Upper lobe of right lung (tissue), 1 donor: ENCODE measurements around the gene MTHFD1L. TPM values are rescaled to one million over a fixed set of nuclear protein-coding genes. Genes with fewer than 3 reads are reported as not detected.

Experiments
- ATAC-seq: fragments of 200-7000 bp; cut with Tn5 transposase; one replicate; pipeline ENCODE4 v1.9.1; 2020; ENCODE audit warnings: mild to moderate bottlenecking, moderate library complexity
- DNase-seq: peaks from one replicate; pipeline ENCODE4 v3.0.0-alpha.2; 2020
- H3K27ac ChIP-seq: fragments of 200-600 bp; one replicate; pipeline ENCODE4 v1.8.0; 2022
- H3K27me3 ChIP-seq: fragments of 200-600 bp; one replicate; pipeline ENCODE4 v1.8.0; 2022; ENCODE audit warnings: mild to moderate bottlenecking
- H3K36me3 ChIP-seq: fragments of 200-600 bp; one replicate; pipeline ENCODE4 v1.8.0; 2022
- H3K4me1 ChIP-seq: fragments of 200-600 bp; one replicate; pipeline ENCODE4 v1.8.0; 2022
- H3K4me3 ChIP-seq: fragments of 200-600 bp; one replicate; pipeline ENCODE4 v1.8.0; 2022; ENCODE audit warnings: mild to moderate bottlenecking
- H3K9me3 ChIP-seq: fragments of 200-600 bp; one replicate; pipeline ENCODE4 v1.8.0; 2022
- CTCF ChIP-seq: fragments of 200-600 bp; IDR thresholded peaks from one replicate; pipeline ENCODE4 v1.8.0; 2022; ENCODE audit warnings: antibody characterized with exemption
- intact Hi-C: fragments of 100-400 bp; cut with DNase I; formaldehyde crosslinking; loops from one replicate; pipeline ENCODE4 v1.11.0; 2022
- total RNA-seq: library from RNA; stranded (reverse); fragmentation: NEBNext Ultra II Directional; extraction: Animal tissue kit (Norgen Biotek cat#: 25700); gene quantifications from one replicate; pipeline ENCODE4 v1.2.1, GENCODE V29; 2021
- donor health status: DM: no; HTN: yes; CAD: no; lungs with severe emphysema.

The MTHFD1L gene
- total RNA-seq, 1 donor from 2014 or later: 27.9 TPM

- no peak for ATAC-seq
- Histone ChIP-seq H3K27me3 (no peaks in the 10 kb centered on the region), H3K4me3 (no peak overlapping the region), H3K36me3 (no peaks in the 10 kb centered on the region), H3K4me1 (peaks cover 24% of the 10 kb centered on the region), H3K9me3 (no peaks in the 10 kb centered on the region), H3K27ac (no peak overlapping the region)
- DNase-seq: no peak
- TF ChIP-seq CTCF: no peak
- intact Hi-C loops: no loop called here
Measured at GRCh38 chr6:150880336-150880735, 14.8 kb downstream of the MTHFD1L start.

DNA sequence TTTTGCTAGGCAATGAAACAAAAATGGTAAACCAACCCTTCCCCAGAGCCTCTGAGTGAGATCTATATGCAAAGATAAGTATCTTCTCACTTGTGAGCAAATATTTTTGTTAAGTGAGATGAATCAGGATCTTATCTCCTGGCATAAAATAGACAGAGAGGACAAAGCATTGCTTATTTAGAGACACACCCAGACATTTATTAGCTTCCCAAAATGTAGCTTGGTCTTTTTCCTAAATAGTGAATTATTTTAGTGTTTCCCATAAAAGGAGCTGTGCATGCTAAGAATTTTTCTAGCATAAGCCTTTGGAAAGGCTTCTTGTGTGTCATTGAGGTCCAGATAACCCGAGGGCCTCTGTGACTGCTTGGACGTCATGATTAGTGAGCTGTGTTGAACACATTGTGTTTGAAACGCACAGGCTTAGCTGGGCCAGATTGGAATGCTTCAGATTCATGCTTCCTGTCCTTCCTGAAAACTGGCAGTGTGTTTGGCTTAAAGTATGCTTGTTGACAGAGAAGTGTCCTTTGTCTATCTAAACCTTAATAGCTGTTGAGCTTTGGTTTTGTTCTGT, 16.5 kb downstream of the MTHFD1L start:
- Histone ChIP-seq H3K36me3 (peaks cover 2% of the 10 kb centered on the region), H3K4me1 (peaks cover 24% of the 10 kb centered on the region), H3K9me3 (no peaks in the 10 kb centered on the region), H3K27ac (peak overlapping the region; percentile 17), H3K4me3 (no peak overlapping the region), H3K27me3 (no peaks in the 10 kb centered on the region)
- intact Hi-C loops: no loop called here
- TF ChIP-seq CTCF: no peak
- DNase-seq (no peak), ATAC-seq (peak; percentile 83)

GRCh38 chr6:150883521-150883920, 18.0 kb downstream of the MTHFD1L start:
- Histone ChIP-seq H3K4me1 (peaks cover 24% of the 10 kb centered on the region), H3K4me3 (no peak overlapping the region), H3K9me3 (no peaks in the 10 kb centered on the region), H3K27ac (peak overlapping the region; percentile 55), H3K36me3 (peaks cover 18% of the 10 kb centered on the region), H3K27me3 (no peaks in the 10 kb centered on the region)
- TF ChIP-seq CTCF: no peak
- no peak for ATAC-seq
- intact Hi-C loops: no loop called here
- no peak for DNase-seq

- peaks cover 32% of the 10 kb centered on the region for H3K36me3 ChIP-seq
- H3K4me1 ChIP-seq: peaks cover 23% of the 10 kb centered on the region
- no peak for DNase-seq
- ATAC-seq: no peak
- intact Hi-C loops: no loop called here
- H3K9me3 ChIP-seq: no peaks in the 10 kb centered on the region
- TF ChIP-seq CTCF: no peak
- no peak overlapping the region for H3K4me3 ChIP-seq
- no peaks in the 10 kb centered on the region for H3K27me3 ChIP-seq
- H3K27ac ChIP-seq: no peak overlapping the region
Measured at GRCh38 chr6:150886155-150886554, 20.7 kb downstream of the MTHFD1L start.

DNA sequence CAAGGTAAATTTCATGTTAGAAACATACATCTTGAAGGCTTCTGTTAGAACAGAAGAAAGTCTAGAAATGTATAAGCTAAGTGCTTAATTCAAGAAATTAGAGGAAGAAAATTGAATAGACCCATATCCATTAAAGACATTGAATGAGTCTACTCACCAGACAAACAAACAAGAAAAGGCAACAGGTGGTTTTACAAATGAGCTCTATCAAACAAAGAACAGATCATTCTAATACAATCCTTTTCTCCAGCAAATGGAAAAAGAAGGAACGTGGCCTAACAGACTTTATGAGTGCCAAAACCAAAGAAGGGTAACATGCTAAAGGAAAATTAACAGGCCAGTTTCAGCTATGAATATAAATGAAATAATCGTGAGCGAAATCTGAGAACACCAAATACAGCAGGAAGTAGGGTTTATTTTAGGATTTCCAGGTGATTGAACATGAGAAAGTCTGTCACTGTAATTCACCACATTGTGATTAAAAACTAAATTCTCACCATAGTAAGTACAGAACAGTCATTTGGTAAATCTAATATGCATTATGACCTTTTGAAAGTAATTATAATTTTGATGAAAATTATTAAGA, 22.6 kb downstream of the MTHFD1L start:
- no peak overlapping the region for H3K27ac ChIP-seq
- no peaks in the 10 kb centered on the region for H3K9me3 ChIP-seq
- no peaks in the 10 kb centered on the region for H3K27me3 ChIP-seq
- intact Hi-C loops: no loop called here
- no peak for TF ChIP-seq CTCF
- peaks cover 7% of the 10 kb centered on the region for H3K4me1 ChIP-seq
- no peak for ATAC-seq
- DNase-seq: no peak
- no peak overlapping the region for H3K4me3 ChIP-seq
- peaks cover 32% of the 10 kb centered on the region for H3K36me3 ChIP-seq

- TF ChIP-seq CTCF: no peak
- H3K4me3 ChIP-seq: no peak overlapping the region
- H3K27ac ChIP-seq: no peak overlapping the region
- intact Hi-C loops: loop anchor here (5.0 kb wide), 1 partner anchor 442 kb away; no protein-coding TSS in a partner anchor
- H3K36me3 ChIP-seq: peaks cover 32% of the 10 kb centered on the region
- no peaks in the 10 kb centered on the region for H3K27me3 ChIP-seq
- no peaks in the 10 kb centered on the region for H3K4me1 ChIP-seq
- DNase-seq (no peak), ATAC-seq (no peak)
- no peaks in the 10 kb centered on the region for H3K9me3 ChIP-seq
Measured at GRCh38 chr6:150890346-150890745, 24.8 kb downstream of the MTHFD1L start.
